Gastroesophageal sphincter (tissue), 3 donors: ENCODE measurements around the gene GABPB1.

Experiments
- CTCF ChIP-seq, 4 experiments: fragments of 200-600 bp in 2 of 4; fragments of 450-650 bp in 2 of 4; sonication (generic) in 1 of 4; IDR thresholded peaks; one replicate each; pipeline ENCODE4 v1.5.1; 2017 to 2019; ENCODE audit warnings: antibody characterized with exemption in 4 of 4, mild to moderate bottlenecking in 2 of 4, moderate library complexity in 2 of 4
- EP300 ChIP-seq: sonication (generic); formaldehyde crosslinking; IDR thresholded peaks from one replicate; pipeline ENCODE4 v1.6.1; 2017; ENCODE audit warnings: antibody characterized with exemption, mild to moderate bottlenecking

GRCh38 chr15:50227076-50227475 lies 127.9 kb downstream of the GABPB1 start:
- TF ChIP-seq CTCF (IDR thresholded peaks at IDR 0.05) (no peak), EP300 (no peak)
